H1 (cell line): ENCODE results near the gene DPEP2NB. TPM values are rescaled to one million over a fixed set of nuclear protein-coding genes. Genes with fewer than 3 reads are reported as not detected.

Experiments used
- CHD1 ChIP-seq: IDR thresholded peaks from 2 replicates; pipeline ENCODE4 v1.6.1; 2012; ENCODE audit warnings: low read depth, low read length, improper control_type of control experiment
- EP300 ChIP-seq, 2 experiments: IDR thresholded peaks; 1 replicate in 1 of 2; 2 replicates in 1 of 2; pipeline ENCODE4 v1.6.1; 2011 to 2012; ENCODE audit warnings: low read depth in 2 of 2, low read length in 2 of 2, mild to moderate bottlenecking in 2 of 2, borderline replicate concordance in 1 of 2, inconsistent platforms in 1 of 2, moderate library complexity in 1 of 2
- JUN ChIP-seq: IDR thresholded peaks from 2 replicates; pipeline ENCODE4 v1.6.1; 2011; ENCODE audit warnings: low read depth, mild to moderate bottlenecking, improper control_type of control experiment, low read length
- NANOG ChIP-seq: IDR thresholded peaks from 2 replicates; pipeline ENCODE4 v1.6.1; 2011; ENCODE audit warnings: low read length, low read depth, mild to moderate bottlenecking, inconsistent platforms; ENCODE audit not compliant: insufficient read depth, poor library complexity, severe bottlenecking
- NRF1 ChIP-seq: IDR thresholded peaks from 2 replicates; pipeline ENCODE4 v1.6.1; 2011; ENCODE audit warnings: mild to moderate bottlenecking, low read depth, low read length, improper control_type of control experiment
- RAD21 ChIP-seq, 2 experiments: IDR thresholded peaks in 1 of 2; conservative IDR thresholded peaks in 1 of 2; 2 replicates each; pipeline ENCODE4 v1.6.1; 2011; ENCODE audit warnings: low read depth in 2 of 2, low read length in 2 of 2, improper control_type of control experiment in 1 of 2, inconsistent platforms in 1 of 2, mild to moderate bottlenecking in 1 of 2, moderate library complexity in 1 of 2
- SP4 ChIP-seq: IDR thresholded peaks from 2 replicates; pipeline ENCODE4 v1.6.1; 2012; ENCODE audit warnings: low read length, inconsistent platforms
- polyA plus RNA-seq, 7 experiments: library from polyadenylated mRNA; depleted of rRNA in 3 of 7; stranded (reverse) in 5 of 7; unstranded in 2 of 7; fragments of >200 nt in 5 of 7; fragments of 200-250 nt in 2 of 7; gene quantifications; 1 replicate in 5 of 7; 2 replicates in 1 of 7; 4 replicates in 1 of 7; pipeline versions ENCODE4 v1.2.1 to v1.2.3, GENCODE V29; 2011 to 2013; ENCODE audit warnings: missing spikeins in 2 of 7, mixed read lengths in 2 of 7
- total RNA-seq: library from RNA; stranded (reverse); fragmentation: NEBNext Ultra II Directional; extraction: Animal tissue kit (Norgen Biotek cat#: 25700); gene quantifications from 2 replicates; pipeline ENCODE4 v1.2.1, GENCODE V29; 2021

DPEP2NB gene
- total and polyA plus RNA-seq, 2 of the 8 experiments (the other 6 are each of a cell fraction or from before 2014, with no cell fraction given): not detected

- TF ChIP-seq NRF1 (no peak), NANOG (no peak), RAD21 (IDR thresholded peaks at IDR 0.05 in 1 of 2, conservative IDR thresholded peaks at IDR 0.05 in 1 of 2; ENCODE audit: low read depth in 2 of 2, low read length in 2 of 2) (no peak), EP300 (IDR thresholded peaks at IDR 0.05; ENCODE audit: borderline replicate concordance in 1 of 2, low read depth in 2 of 2, low read length in 2 of 2) (no peak), JUN (no peak), CHD1 (no peak), SP4 (no peak)
Observed at GRCh38 chr16:67971111-67971510, 44.6 kb downstream of the DPEP2NB start (continued).
